ENCODE data around the gene RGL4.

RGL4 gene

DNA sequence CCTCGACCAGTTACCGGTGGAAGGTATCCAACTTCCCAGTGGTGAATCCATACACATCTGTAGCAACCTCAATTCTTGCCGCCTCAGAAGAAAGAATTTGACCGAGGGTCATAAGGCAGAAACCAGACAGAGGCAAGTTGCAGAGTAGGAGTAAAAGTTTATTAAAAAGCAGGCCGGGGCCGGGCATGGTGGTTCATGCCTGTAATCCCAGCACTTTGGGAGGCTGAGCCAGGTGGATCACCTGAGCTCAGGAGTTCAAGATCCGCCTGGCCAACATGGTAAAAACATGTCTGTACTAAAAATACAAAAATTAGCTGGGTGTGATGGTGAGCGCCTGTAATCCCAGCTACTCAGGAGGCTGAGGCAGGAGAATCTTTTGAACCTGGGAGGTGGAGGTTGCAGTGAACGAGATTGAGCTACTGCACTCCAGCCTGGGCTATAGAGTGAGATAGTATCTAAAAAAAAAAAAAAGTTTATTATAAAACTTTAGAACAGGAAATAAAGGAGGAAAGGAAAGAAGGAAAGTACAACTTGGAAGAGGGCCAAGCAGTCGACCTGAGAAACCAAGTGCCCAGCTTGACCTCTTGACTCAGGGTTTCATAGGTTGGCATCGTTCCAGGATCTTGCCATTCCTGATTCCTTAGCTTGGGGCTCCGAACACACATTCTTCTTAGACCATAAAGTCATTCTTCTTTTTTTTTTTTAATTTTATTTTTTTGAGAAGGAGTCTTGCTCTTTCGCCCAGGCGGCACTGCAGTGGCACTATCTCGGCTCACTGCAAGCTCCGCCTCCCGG lies 27.8 kb downstream of the RGL4 start:
- Histone ChIP-seq H2BK120ac (ENCODE audit: low read depth, low read length) (no peak overlapping the region), H3K9ac (ENCODE audit: low read depth, low read length, poor library complexity) (no peak overlapping the region), H2AFZ (ENCODE audit: low read length) (no peak overlapping the region), H2AK5ac (ENCODE audit: low read depth, low read length) (no peak overlapping the region), H3K18ac (ENCODE audit: low read length) (no peak overlapping the region), H3K79me1 (ENCODE audit: low read depth, low read length) (peaks cover 9% of the 10 kb centered on the region), H3K4me2 (ENCODE audit: insufficient read depth, low read length, poor library complexity, severe bottlenecking) (no peak overlapping the region), H3K14ac (ENCODE audit: low read length) (no peak overlapping the region), H2BK5ac (ENCODE audit: low read length) (no peak overlapping the region), H3K4me3 (ENCODE audit: low read length in 2 of 2) (no peak overlapping the region), H3K4ac (ENCODE audit: low read length) (no peak overlapping the region), H4K91ac (ENCODE audit: low read depth, low read length, poor library complexity) (no peak overlapping the region), H3K27ac (replicated peaks; ENCODE audit: low read length) (no peak overlapping the region), H3K27me3 (ENCODE audit: control insufficient read depth in 3 of 3, insufficient read depth in 3 of 3, low read depth in 1 of 3, low read length in 3 of 3) (no peaks in the 10 kb centered on the region), H3K36me3 (replicated peaks in 1 of 2; ENCODE audit: control insufficient read depth in 2 of 2, insufficient read depth in 2 of 2, low read length in 2 of 2) (peaks cover 6 to 18% of the 10 kb centered on the region in 2 donors), H2BK12ac (ENCODE audit: low read length) (no peak overlapping the region), H3K9me3 (replicated peaks in 1 of 2; ENCODE audit: control insufficient read depth in 2 of 2, insufficient read depth in 1 of 2, low read depth in 1 of 2, low read length in 2 of 2) (no peaks in the 10 kb centered on the region), H2BK15ac (ENCODE audit: low read length) (no peak overlapping the region), H3K23ac (ENCODE audit: low read depth, low read length, poor library complexity) (no peak overlapping the region), H4K8ac (ENCODE audit: low read depth, low read length) (no peak overlapping the region), H3K4me1 (ENCODE audit: control insufficient read depth in 2 of 2, insufficient read depth in 1 of 2, low read depth in 1 of 2, low read length in 2 of 2) (peaks cover 0 to 2% of the 10 kb centered on the region in 2 donors)
- WGBS, 2 donors (ENCODE audit: extremely low coverage in 2 of 2, insufficient read length in 2 of 2, insufficient replicate concordance in 1 of 2) = no CpG with 5 or more reads among the region's 17 CpGs
- DNase-seq (ENCODE audit: low spot score) = no peak

DNA sequence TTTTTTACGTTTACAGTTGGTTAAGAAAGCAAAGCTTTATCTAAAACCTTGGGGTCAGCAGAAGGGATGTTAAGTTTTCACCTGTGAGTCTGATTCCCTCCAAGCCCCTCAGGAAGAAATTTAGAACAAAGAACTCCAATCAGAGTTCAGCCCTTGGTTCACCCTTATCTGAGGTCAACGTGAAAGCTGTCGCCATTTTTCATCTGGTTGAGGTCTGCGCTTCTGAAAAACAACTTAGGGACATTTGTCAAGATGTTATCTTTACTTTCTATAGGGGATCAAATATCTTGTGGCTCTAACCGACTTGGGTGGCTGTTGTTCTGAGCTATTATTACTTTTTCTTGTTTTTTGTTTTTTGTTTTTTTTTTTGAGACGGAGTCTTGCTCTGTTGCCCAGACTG lies 30.0 kb downstream of the RGL4 start:
- peaks cover 8% of the 10 kb centered on the region for H3K79me1 ChIP-seq (ENCODE audit: low read depth, low read length)
- H2AK5ac ChIP-seq (ENCODE audit: low read depth, low read length) = no peak overlapping the region
- H4K91ac ChIP-seq (ENCODE audit: low read depth, low read length, poor library complexity) = no peak overlapping the region
- no peak overlapping the region for H2BK5ac ChIP-seq (ENCODE audit: low read length)
- no peaks in the 10 kb centered on the region for H3K36me3 ChIP-seq (replicated peaks in 1 of 2; ENCODE audit: control insufficient read depth in 2 of 2, insufficient read depth in 2 of 2, low read length in 2 of 2)
- H3K4me3 ChIP-seq (ENCODE audit: low read length in 2 of 2) = no peak overlapping the region
- DNase-seq (ENCODE audit: low spot score) = no peak
- no peak overlapping the region for H3K14ac ChIP-seq (ENCODE audit: low read length)
- no peak overlapping the region for H2BK15ac ChIP-seq (ENCODE audit: low read length)
- H2BK120ac ChIP-seq (ENCODE audit: low read depth, low read length) = no peak overlapping the region
- H3K23ac ChIP-seq (ENCODE audit: low read depth, low read length, poor library complexity) = no peak overlapping the region
- WGBS, 2 donors (ENCODE audit: extremely low coverage in 2 of 2, insufficient read length in 2 of 2, insufficient replicate concordance in 1 of 2) = no CpG with 5 or more reads among the region's 6 CpGs
- H3K27me3 ChIP-seq (ENCODE audit: control insufficient read depth in 3 of 3, insufficient read depth in 3 of 3, low read depth in 1 of 3, low read length in 3 of 3) = no peaks in the 10 kb centered on the region
- no peak overlapping the region for H2AFZ ChIP-seq (ENCODE audit: low read length)
- no peak overlapping the region for H2BK12ac ChIP-seq (ENCODE audit: low read length)
- H3K4me1 ChIP-seq (ENCODE audit: control insufficient read depth in 2 of 2, insufficient read depth in 1 of 2, low read depth in 1 of 2, low read length in 2 of 2) = peaks cover 0 to 2% of the 10 kb centered on the region in 2 donors
- H3K9ac ChIP-seq (ENCODE audit: low read depth, low read length, poor library complexity) = no peak overlapping the region
- H3K4ac ChIP-seq (ENCODE audit: low read length) = no peak overlapping the region
- no peaks in the 10 kb centered on the region for H3K9me3 ChIP-seq (replicated peaks in 1 of 2; ENCODE audit: control insufficient read depth in 2 of 2, insufficient read depth in 1 of 2, low read depth in 1 of 2, low read length in 2 of 2)
- no peak overlapping the region for H3K27ac ChIP-seq (replicated peaks; ENCODE audit: low read length)
- no peak overlapping the region for H3K18ac ChIP-seq (ENCODE audit: low read length)
- no peak overlapping the region for H4K8ac ChIP-seq (ENCODE audit: low read depth, low read length)
- H3K4me2 ChIP-seq (ENCODE audit: insufficient read depth, low read length, poor library complexity, severe bottlenecking) = no peak overlapping the region

DNA sequence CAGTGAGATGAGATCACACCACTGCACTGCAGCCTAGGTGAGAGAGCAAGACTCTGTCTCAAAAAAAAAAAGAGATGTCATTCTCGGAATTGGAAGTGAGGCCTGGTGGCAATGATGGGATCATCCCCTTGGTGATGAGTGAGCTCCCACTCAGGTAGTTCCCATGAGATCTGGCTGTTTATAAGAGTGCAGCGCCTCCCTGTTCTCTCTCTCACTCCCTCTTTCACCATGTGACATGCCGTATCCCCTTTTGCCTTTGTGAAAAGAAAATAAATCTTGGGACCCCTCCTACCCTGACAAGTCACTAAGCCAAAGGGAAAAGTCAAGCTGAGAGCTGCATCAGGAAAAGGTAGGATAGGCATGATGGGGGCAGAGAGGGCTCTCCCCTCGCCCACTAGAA lies 31.3 kb downstream of the RGL4 start:
- Histone ChIP-seq H3K4me3 (ENCODE audit: low read length in 2 of 2) (peak overlapping the region in 1 of 2 donors; percentile 54), H3K14ac (ENCODE audit: low read length) (no peak overlapping the region), H3K4me1 (ENCODE audit: control insufficient read depth in 2 of 2, insufficient read depth in 1 of 2, low read depth in 1 of 2, low read length in 2 of 2) (peaks cover 0 to 2% of the 10 kb centered on the region in 2 donors), H3K4ac (ENCODE audit: low read length) (no peak overlapping the region), H3K27me3 (ENCODE audit: control insufficient read depth in 3 of 3, insufficient read depth in 3 of 3, low read depth in 1 of 3, low read length in 3 of 3) (no peaks in the 10 kb centered on the region), H4K8ac (ENCODE audit: low read depth, low read length) (no peak overlapping the region), H3K9ac (ENCODE audit: low read depth, low read length, poor library complexity) (no peak overlapping the region), H3K23ac (ENCODE audit: low read depth, low read length, poor library complexity) (no peak overlapping the region), H2BK15ac (ENCODE audit: low read length) (no peak overlapping the region), H2BK120ac (ENCODE audit: low read depth, low read length) (no peak overlapping the region), H3K4me2 (ENCODE audit: insufficient read depth, low read length, poor library complexity, severe bottlenecking) (no peak overlapping the region), H2AFZ (ENCODE audit: low read length) (no peak overlapping the region), H2BK12ac (ENCODE audit: low read length) (no peak overlapping the region), H3K36me3 (replicated peaks in 1 of 2; ENCODE audit: control insufficient read depth in 2 of 2, insufficient read depth in 2 of 2, low read length in 2 of 2) (no peaks in the 10 kb centered on the region), H3K18ac (ENCODE audit: low read length) (no peak overlapping the region), H3K9me3 (replicated peaks in 1 of 2; ENCODE audit: control insufficient read depth in 2 of 2, insufficient read depth in 1 of 2, low read depth in 1 of 2, low read length in 2 of 2) (no peaks in the 10 kb centered on the region), H3K27ac (replicated peaks; ENCODE audit: low read length) (no peak overlapping the region), H3K79me1 (ENCODE audit: low read depth, low read length) (peaks cover 3% of the 10 kb centered on the region), H4K91ac (ENCODE audit: low read depth, low read length, poor library complexity) (no peak overlapping the region), H2BK5ac (ENCODE audit: low read length) (no peak overlapping the region), H2AK5ac (ENCODE audit: low read depth, low read length) (no peak overlapping the region)
- no peak for DNase-seq (ENCODE audit: low spot score)
- no CpG with 5 or more reads among the region's 4 CpGs for WGBS, 2 donors (ENCODE audit: extremely low coverage in 2 of 2, insufficient read length in 2 of 2, insufficient replicate concordance in 1 of 2)

DNA sequence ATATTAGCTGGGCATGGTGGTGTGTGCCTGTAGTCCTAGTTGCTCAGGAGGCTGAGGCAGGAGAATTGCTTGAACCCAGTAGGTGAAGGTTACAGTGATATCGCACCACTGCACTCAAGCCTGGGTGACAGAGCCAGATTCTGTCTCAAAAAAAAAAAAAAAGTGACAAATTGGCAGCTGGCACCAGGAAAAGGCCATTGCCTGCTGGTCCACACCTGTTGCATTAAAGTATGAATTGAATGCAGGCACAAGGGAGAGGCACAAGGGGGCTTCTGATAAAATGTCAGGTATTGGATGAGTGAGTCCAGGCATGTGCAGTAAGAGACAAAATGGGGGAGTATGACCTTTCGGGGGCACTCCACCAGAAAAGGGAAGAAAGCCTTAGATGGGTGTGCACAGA lies 31.9 kb downstream of the RGL4 start:
- Histone ChIP-seq H3K4me1 (ENCODE audit: control insufficient read depth in 2 of 2, insufficient read depth in 1 of 2, low read depth in 1 of 2, low read length in 2 of 2) (no peaks in the 10 kb centered on the region), H3K27me3 (ENCODE audit: control insufficient read depth in 3 of 3, insufficient read depth in 3 of 3, low read depth in 1 of 3, low read length in 3 of 3) (no peaks in the 10 kb centered on the region), H3K9ac (ENCODE audit: low read depth, low read length, poor library complexity) (no peak overlapping the region), H3K23ac (ENCODE audit: low read depth, low read length, poor library complexity) (no peak overlapping the region), H2BK120ac (ENCODE audit: low read depth, low read length) (no peak overlapping the region), H3K36me3 (replicated peaks in 1 of 2; ENCODE audit: control insufficient read depth in 2 of 2, insufficient read depth in 2 of 2, low read length in 2 of 2) (no peaks in the 10 kb centered on the region), H3K14ac (ENCODE audit: low read length) (no peak overlapping the region), H2AFZ (ENCODE audit: low read length) (no peak overlapping the region), H2BK15ac (ENCODE audit: low read length) (no peak overlapping the region), H2BK5ac (ENCODE audit: low read length) (no peak overlapping the region), H2AK5ac (ENCODE audit: low read depth, low read length) (no peak overlapping the region), H3K18ac (ENCODE audit: low read length) (no peak overlapping the region), H2BK12ac (ENCODE audit: low read length) (no peak overlapping the region), H3K27ac (replicated peaks; ENCODE audit: low read length) (no peak overlapping the region), H3K9me3 (replicated peaks in 1 of 2; ENCODE audit: control insufficient read depth in 2 of 2, insufficient read depth in 1 of 2, low read depth in 1 of 2, low read length in 2 of 2) (no peaks in the 10 kb centered on the region), H4K8ac (ENCODE audit: low read depth, low read length) (no peak overlapping the region), H3K4ac (ENCODE audit: low read length) (no peak overlapping the region), H3K4me2 (ENCODE audit: insufficient read depth, low read length, poor library complexity, severe bottlenecking) (no peak overlapping the region), H4K91ac (ENCODE audit: low read depth, low read length, poor library complexity) (no peak overlapping the region), H3K79me1 (ENCODE audit: low read depth, low read length) (peaks cover 2% of the 10 kb centered on the region), H3K4me3 (ENCODE audit: low read length in 2 of 2) (no peak overlapping the region)
- no CpG with 5 or more reads among the region's 2 CpGs for WGBS, 2 donors (ENCODE audit: extremely low coverage in 2 of 2, insufficient read length in 2 of 2, insufficient replicate concordance in 1 of 2)
- no peak for DNase-seq (ENCODE audit: low spot score)
